HEK293 (cell line): ENCODE data around the gene NEK1.

Experiments
- CTCF ChIA-PET: fragments of 350-600 bp; formaldehyde crosslinking; extraction: SDS; loops from one replicate; lab custom pipeline; 2021; ENCODE audit warnings: antibody characterized with exemption; lab: Yijun Ruan, JAX
- POLR2A ChIA-PET: fragments of 300-600 bp; formaldehyde crosslinking; extraction: SDS; loops from one replicate; lab custom pipeline; 2020; ENCODE audit warnings: antibody characterized with exemption, inconsistent platforms; lab: Yijun Ruan, JAX
- H3K27ac ChIP-seq: fragments of 200-500 bp; sonication (Bioruptor generic); 2 replicates; pipeline ENCODE4 v1.5.1; 2014; ENCODE audit warnings: low read depth, low read length, control low read depth, inconsistent platforms; ENCODE audit errors: extremely low read depth
- H3K36me3 ChIP-seq, 2 experiments: fragments of 200-500 bp in 1 of 2; sonication (Bioruptor generic) in 1 of 2; 1 replicate in 1 of 2; 2 replicates in 1 of 2; pipeline ENCODE4 v1.5.1; 2014 to 2017; ENCODE audit warnings: inconsistent platforms in 2 of 2, low read length in 2 of 2; ENCODE audit not compliant: control insufficient read depth in 2 of 2, insufficient read depth in 1 of 2
- H3K4me1 ChIP-seq: fragments of 200-500 bp; sonication (Bioruptor generic); 2 replicates; pipeline ENCODE4 v1.5.1; 2014; ENCODE audit warnings: mild to moderate bottlenecking, low read length, inconsistent platforms; ENCODE audit not compliant: control insufficient read depth, insufficient read depth
- H3K4me3 ChIP-seq: 2 replicates; pipeline ENCODE4 v1.5.1; 2011; ENCODE audit warnings: low read depth, mild to moderate bottlenecking, control low read depth, low read length, moderate library complexity
- H3K9me3 ChIP-seq: fragments of 200-500 bp; sonication (Bioruptor generic); 2 replicates; pipeline ENCODE4 v1.5.1; 2014; ENCODE audit warnings: low read depth, low read length, inconsistent platforms; ENCODE audit not compliant: control insufficient read depth, insufficient read depth
- BCL11B ChIP-seq: fragments of 450-650 bp; formaldehyde crosslinking; IDR thresholded peaks from 2 replicates; pipeline ENCODE4 v1.5.1; 2016; ENCODE audit warnings: low read depth, missing biosample characterization, missing genetic modification characterization
- KLF10 ChIP-seq: fragments of 450-650 bp; IDR thresholded peaks from 2 replicates; pipeline ENCODE4 v1.5.1; 2018; ENCODE audit warnings: missing biosample characterization, mild to moderate bottlenecking, missing genetic modification characterization
- KLF8 ChIP-seq: fragments of 450-650 bp; formaldehyde crosslinking; IDR thresholded peaks from 2 replicates; pipeline ENCODE4 v1.5.1; 2016; ENCODE audit warnings: missing biosample characterization, missing genetic modification characterization
- SETDB1 ChIP-seq: IDR thresholded peaks from one replicate; pipeline ENCODE4 v1.6.1; 2017; ENCODE audit warnings: mild to moderate bottlenecking, low read length, moderate library complexity, mixed read lengths; ENCODE audit not compliant: insufficient read length
- TRIM28 ChIP-seq: IDR thresholded peaks from 2 replicates; pipeline ENCODE4 v1.6.1; 2011; ENCODE audit warnings: low read length, control low read depth, borderline replicate concordance
- ZBTB20 ChIP-seq: fragments of 450-650 bp; formaldehyde crosslinking; IDR thresholded peaks from 2 replicates; pipeline ENCODE4 v1.5.1; 2016; ENCODE audit warnings: missing biosample characterization, missing genetic modification characterization
- ZBTB7A ChIP-seq: fragments of 450-650 bp; formaldehyde crosslinking; IDR thresholded peaks from 2 replicates; pipeline ENCODE4 v1.5.1; 2016; ENCODE audit warnings: low read depth, missing biosample characterization, missing genetic modification characterization
- ZNF211 ChIP-seq: fragments of 450-650 bp; formaldehyde crosslinking; IDR thresholded peaks from 2 replicates; pipeline ENCODE4 v1.5.1; 2016; ENCODE audit warnings: low read depth, missing biosample characterization, missing genetic modification characterization
- ZNF239 ChIP-seq: fragments of 450-650 bp; formaldehyde crosslinking; IDR thresholded peaks from 2 replicates; pipeline ENCODE4 v1.5.1; 2016; ENCODE audit warnings: missing biosample characterization, missing genetic modification characterization
- ZNF324 ChIP-seq: fragments of 450-650 bp; formaldehyde crosslinking; IDR thresholded peaks from 2 replicates; pipeline ENCODE4 v1.5.1; 2016; ENCODE audit warnings: missing biosample characterization, missing genetic modification characterization
- ZNF473 ChIP-seq: fragments of 450-650 bp; formaldehyde crosslinking; IDR thresholded peaks from 2 replicates; pipeline ENCODE4 v1.5.1; 2017; ENCODE audit warnings: missing biosample characterization, missing genetic modification characterization
- ZNF510 ChIP-seq: fragments of 450-650 bp; formaldehyde crosslinking; IDR thresholded peaks from 2 replicates; pipeline ENCODE4 v1.5.1; 2018; ENCODE audit warnings: mild to moderate bottlenecking, missing genetic modification characterization, missing biosample characterization; ENCODE audit not compliant: insufficient replicate concordance
- ZNF514 ChIP-seq: fragments of 450-650 bp; formaldehyde crosslinking; IDR thresholded peaks from 2 replicates; pipeline ENCODE4 v1.5.1; 2016; ENCODE audit warnings: missing biosample characterization, missing genetic modification characterization
- ZNF518A ChIP-seq: fragments of 450-650 bp; formaldehyde crosslinking; conservative IDR thresholded peaks from 2 replicates; pipeline ENCODE4 v1.5.1; 2016; ENCODE audit warnings: low read depth, missing biosample characterization, missing genetic modification characterization
- ZNF544 ChIP-seq: fragments of 450-650 bp; formaldehyde crosslinking; IDR thresholded peaks from 2 replicates; pipeline ENCODE4 v1.5.0; 2017; ENCODE audit warnings: missing biosample characterization, missing genetic modification characterization
- ZNF548 ChIP-seq: fragments of 450-650 bp; formaldehyde crosslinking; IDR thresholded peaks from 2 replicates; pipeline ENCODE4 v1.5.1; 2016; ENCODE audit warnings: missing biosample characterization, missing genetic modification characterization
- ZNF549 ChIP-seq: fragments of 450-650 bp; IDR thresholded peaks from 2 replicates; pipeline ENCODE4 v1.5.1; 2018; ENCODE audit warnings: missing biosample characterization, missing genetic modification characterization, mild to moderate bottlenecking, inconsistent platforms, moderate library complexity
- ZNF626 ChIP-seq: fragments of 450-650 bp; sonication (Bioruptor Pico); formaldehyde crosslinking; IDR thresholded peaks from 2 replicates; pipeline ENCODE4 v1.5.1; 2018; ENCODE audit warnings: missing biosample characterization, missing genetic modification characterization, inconsistent platforms
- ZNF677 ChIP-seq: fragments of 450-650 bp; IDR thresholded peaks from 2 replicates; pipeline ENCODE4 v1.5.0; 2018; ENCODE audit warnings: missing biosample characterization, mild to moderate bottlenecking, missing genetic modification characterization, moderate library complexity
- ZNF701 ChIP-seq: fragments of 450-650 bp; formaldehyde crosslinking; IDR thresholded peaks from 2 replicates; pipeline ENCODE4 v1.5.1; 2016; ENCODE audit warnings: missing biosample characterization, missing genetic modification characterization
- TF ChIP-seq, protein P1 (sequence below): fragments of 450-650 bp; formaldehyde crosslinking; IDR thresholded peaks from 2 replicates; pipeline ENCODE4 v1.5.1; 2016; ENCODE audit warnings: missing biosample characterization, missing genetic modification characterization
- TF ChIP-seq, protein P2 (sequence below): fragments of 450-650 bp; formaldehyde crosslinking; IDR thresholded peaks from 2 replicates; pipeline ENCODE4 v1.5.1; 2016; ENCODE audit warnings: missing biosample characterization, missing genetic modification characterization

The NEK1 gene

GRCh38 chr4:169379688-169380087, 232.7 kb downstream of the NEK1 start:
- Histone ChIP-seq H3K4me1 (no peaks in the 10 kb centered on the region), H3K9me3 (no peaks in the 10 kb centered on the region), H3K36me3 (no peaks in the 10 kb centered on the region), H3K27ac (no peak overlapping the region), H3K4me3 (no peak overlapping the region)
- ChIA-PET CTCF (no interaction called here), POLR2A (no interaction called here)
- no peak for TF ChIP-seq BCL11B
- no peak for TF ChIP-seq ZNF211 (tag by site-specific recombination)
- TF ChIP-seq ZBTB20 (tag by site-specific recombination), result no peak
- TF ChIP-seq ZNF514, result no peak
- no peak for TF ChIP-seq KLF10 (tag by site-specific recombination)
- no peak for TF ChIP-seq ZNF518A (tag by site-specific recombination)
- no peak for TF ChIP-seq ZNF473
- TF ChIP-seq, protein P1, sequence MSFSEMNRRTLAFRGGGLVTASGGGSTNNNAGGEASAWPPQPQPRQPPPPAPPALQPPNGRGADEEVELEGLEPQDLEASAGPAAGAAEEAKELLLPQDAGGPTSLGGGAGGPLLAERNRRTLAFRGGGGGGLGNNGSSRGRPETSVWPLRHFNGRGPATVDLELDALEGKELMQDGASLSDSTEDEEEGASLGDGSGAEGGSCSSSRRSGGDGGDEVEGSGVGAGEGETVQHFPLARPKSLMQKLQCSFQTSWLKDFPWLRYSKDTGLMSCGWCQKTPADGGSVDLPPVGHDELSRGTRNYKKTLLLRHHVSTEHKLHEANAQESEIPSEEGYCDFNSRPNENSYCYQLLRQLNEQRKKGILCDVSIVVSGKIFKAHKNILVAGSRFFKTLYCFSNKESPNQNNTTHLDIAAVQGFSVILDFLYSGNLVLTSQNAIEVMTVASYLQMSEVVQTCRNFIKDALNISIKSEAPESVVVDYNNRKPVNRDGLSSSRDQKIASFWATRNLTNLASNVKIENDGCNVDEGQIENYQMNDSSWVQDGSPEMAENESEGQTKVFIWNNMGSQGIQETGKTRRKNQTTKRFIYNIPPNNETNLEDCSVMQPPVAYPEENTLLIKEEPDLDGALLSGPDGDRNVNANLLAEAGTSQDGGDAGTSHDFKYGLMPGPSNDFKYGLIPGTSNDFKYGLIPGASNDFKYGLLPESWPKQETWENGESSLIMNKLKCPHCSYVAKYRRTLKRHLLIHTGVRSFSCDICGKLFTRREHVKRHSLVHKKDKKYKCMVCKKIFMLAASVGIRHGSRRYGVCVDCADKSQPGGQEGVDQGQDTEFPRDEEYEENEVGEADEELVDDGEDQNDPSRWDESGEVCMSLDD (tag by site-specific recombination), result no peak
- TF ChIP-seq, protein P2, sequence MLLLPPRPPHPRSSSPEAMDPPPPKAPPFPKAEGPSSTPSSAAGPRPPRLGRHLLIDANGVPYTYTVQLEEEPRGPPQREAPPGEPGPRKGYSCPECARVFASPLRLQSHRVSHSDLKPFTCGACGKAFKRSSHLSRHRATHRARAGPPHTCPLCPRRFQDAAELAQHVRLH (tag by site-specific recombination), result no peak
- TF ChIP-seq ZNF626, result no peak
- no peak for TF ChIP-seq ZNF544 (tag by site-specific recombination)

GRCh38 chr4:169377367-169377766, 235.0 kb downstream of the NEK1 start:
- TF ChIP-seq KLF8 (tag by site-specific recombination) (no peak), SETDB1 (peak; percentile 98), ZNF677 (tag by site-specific recombination) (peak; percentile 75; the same call in 1 of the 2 replicates), ZNF239 (no peak), ZNF548 (tag by site-specific recombination) (no peak), TRIM28 (peak; percentile 95), ZNF701 (tag by site-specific recombination) (no peak), ZBTB7A (tag by site-specific recombination) (no peak), ZNF510 (tag by site-specific recombination) (peak; percentile 43), ZNF324 (tag by site-specific recombination) (no peak), ZNF549 (tag by site-specific recombination) (peak; percentile 49)
- no peaks in the 10 kb centered on the region for H3K36me3 ChIP-seq
- no peak overlapping the region for H3K4me3 ChIP-seq
- H3K4me1 ChIP-seq, result no peaks in the 10 kb centered on the region
- CTCF ChIA-PET, result no interaction called here
- H3K9me3 ChIP-seq, result no peaks in the 10 kb centered on the region
- POLR2A ChIA-PET, result interaction anchor here (0.7 kb wide), 1 partner anchor 10 kb away, joined by 3 read pairs; no protein-coding TSS in a partner anchor
- no peak overlapping the region for H3K27ac ChIP-seq
